ENCODE measurements around the gene DYNC2I2.
"Not testable (repeated sequence)": the region's sequence is repeated elsewhere in the genome, so short reads cannot be mapped to it uniquely, and the experiment has no call there.

Gene DYNC2I2

DNA sequence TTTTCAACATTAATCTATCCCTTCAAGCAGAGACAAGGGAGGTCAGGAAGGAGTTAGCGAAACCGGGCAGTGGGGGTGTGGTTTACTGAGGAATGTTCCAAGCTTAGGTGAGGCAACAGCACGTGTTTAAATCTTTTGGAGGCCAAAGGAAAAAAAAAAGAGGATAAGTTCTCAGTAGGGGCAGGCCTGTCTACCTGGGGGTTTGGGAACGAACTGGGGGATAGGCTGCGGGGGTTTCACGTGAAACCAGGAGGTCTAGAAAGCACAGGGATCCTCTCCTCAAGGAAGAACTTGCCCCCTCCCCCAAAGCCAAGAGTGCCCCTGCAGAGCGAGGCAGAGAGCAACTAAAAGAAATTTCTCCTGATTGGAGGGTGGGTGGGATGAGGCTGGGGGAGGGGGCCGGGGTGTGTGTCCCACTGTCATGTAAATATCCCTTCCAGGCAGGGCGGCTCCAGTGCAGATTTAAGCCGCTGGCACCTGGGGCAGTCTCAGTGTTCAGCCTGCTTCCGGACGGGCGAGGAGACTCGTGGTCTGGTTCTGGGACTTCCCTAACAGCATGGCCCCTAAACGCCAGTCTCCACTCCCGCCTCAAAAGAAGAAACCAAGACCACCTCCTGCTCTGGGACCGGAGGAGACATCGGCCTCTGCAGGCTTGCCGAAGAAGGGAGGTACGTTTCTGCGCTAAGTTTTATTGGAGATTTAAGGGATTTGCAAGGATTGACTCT, 26.9 kb upstream of the DYNC2I2 start:
- Histone ChIP-seq H3K27me3 (ENCODE audit: control insufficient read depth, insufficient read depth, low read length) (no peaks in the 10 kb centered on the region), H3K4me3 (ENCODE audit: low read length) (peak overlapping the region; percentile 72), H3K9me3 (ENCODE audit: control insufficient read depth, low read length) (no peaks in the 10 kb centered on the region), H3K36me3 (ENCODE audit: control insufficient read depth, insufficient read depth, low read length) (no peaks in the 10 kb centered on the region), H3K9ac (ENCODE audit: low read length) (peak overlapping the region; percentile 97), H3K4me1 (ENCODE audit: control insufficient read depth, insufficient read depth, low read length) (peaks cover 37% of the 10 kb centered on the region)

DNA sequence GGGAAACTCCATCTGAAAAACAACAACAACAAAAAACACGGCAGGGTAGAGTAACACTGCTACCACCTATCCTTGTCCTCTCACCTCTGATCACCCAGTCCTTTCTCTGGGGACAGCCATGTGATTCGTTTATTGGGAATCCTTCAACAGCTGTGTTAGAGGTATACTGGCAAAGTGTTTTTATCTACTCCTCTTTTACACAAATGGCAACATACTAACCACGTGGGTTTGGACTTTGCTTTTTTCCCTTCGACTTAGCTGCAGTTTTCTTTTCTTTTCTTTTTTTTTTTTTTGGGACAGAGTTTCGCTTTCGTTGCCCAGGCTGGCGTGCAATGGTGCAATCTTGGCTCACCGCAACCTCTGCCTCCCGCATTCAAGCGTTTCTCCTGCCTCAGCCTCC, 21.1 kb upstream of the DYNC2I2 start:
- H3K27me3 ChIP-seq (ENCODE audit: control insufficient read depth, insufficient read depth, low read length) = no peaks in the 10 kb centered on the region
- H3K4me3 ChIP-seq (ENCODE audit: low read length) = no peak overlapping the region
- no peaks in the 10 kb centered on the region for H3K4me1 ChIP-seq (ENCODE audit: control insufficient read depth, insufficient read depth, low read length)
- H3K36me3 ChIP-seq (ENCODE audit: control insufficient read depth, insufficient read depth, low read length) = no peaks in the 10 kb centered on the region
- H3K9ac ChIP-seq (ENCODE audit: low read length) = no peak overlapping the region
- no peaks in the 10 kb centered on the region for H3K9me3 ChIP-seq (ENCODE audit: control insufficient read depth, low read length)

- no peaks in the 10 kb centered on the region for H3K4me1 ChIP-seq (ENCODE audit: control insufficient read depth, insufficient read depth, low read length)
- no peaks in the 10 kb centered on the region for H3K36me3 ChIP-seq (ENCODE audit: control insufficient read depth, insufficient read depth, low read length)
- no peak overlapping the region for H3K9ac ChIP-seq (ENCODE audit: low read length)
- no peaks in the 10 kb centered on the region for H3K27me3 ChIP-seq (ENCODE audit: control insufficient read depth, insufficient read depth, low read length)
- H3K4me3 ChIP-seq (ENCODE audit: low read length) = no peak overlapping the region
- no peaks in the 10 kb centered on the region for H3K9me3 ChIP-seq (ENCODE audit: control insufficient read depth, low read length)
These were observed 18.7 kb upstream of the DYNC2I2 start for GRCh38 chr9:128675382-128675781.

DNA sequence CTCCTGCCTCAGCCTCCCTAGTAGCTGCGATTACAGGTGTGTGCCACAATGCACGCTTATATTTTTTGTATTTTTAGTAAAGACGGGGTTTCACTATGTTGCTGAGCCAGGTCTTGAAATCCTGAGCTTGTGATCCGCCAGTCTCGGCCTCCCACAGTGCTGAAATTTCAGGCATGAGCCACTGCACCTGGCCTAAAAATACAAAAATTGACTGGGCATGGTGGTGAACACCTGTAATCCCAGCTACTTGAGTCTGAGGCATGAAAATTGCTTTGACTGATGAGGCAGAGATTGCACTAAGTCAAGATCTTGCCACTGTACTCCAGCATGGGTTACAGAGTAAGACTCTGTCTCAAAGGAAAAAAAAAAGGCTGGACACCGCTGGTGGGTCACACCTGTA, 13.1 kb upstream of the DYNC2I2 start:
- no peaks in the 10 kb centered on the region for H3K27me3 ChIP-seq (ENCODE audit: control insufficient read depth, insufficient read depth, low read length)
- H3K4me1 ChIP-seq (ENCODE audit: control insufficient read depth, insufficient read depth, low read length) = no peaks in the 10 kb centered on the region

GRCh38 chr9:128666481-128666941, 9.9 kb upstream of the DYNC2I2 start:
- not testable (repeated sequence) for H3K9ac ChIP-seq (ENCODE audit: low read length); H3K4me1 ChIP-seq (ENCODE audit: control insufficient read depth, insufficient read depth, low read length); H3K9me3 ChIP-seq (ENCODE audit: control insufficient read depth, low read length); H3K4me3 ChIP-seq (ENCODE audit: low read length); H3K36me3 ChIP-seq (ENCODE audit: control insufficient read depth, insufficient read depth, low read length); H3K27me3 ChIP-seq (ENCODE audit: control insufficient read depth, insufficient read depth, low read length)

More for the DNA sequence above, 13.1 kb upstream of the DYNC2I2 start:
- Histone ChIP-seq H3K9me3 (ENCODE audit: control insufficient read depth, low read length) (no peaks in the 10 kb centered on the region), H3K4me3 (ENCODE audit: low read length) (no peak overlapping the region), H3K9ac (ENCODE audit: low read length) (no peak overlapping the region), H3K36me3 (ENCODE audit: control insufficient read depth, insufficient read depth, low read length) (no peaks in the 10 kb centered on the region)

- no peak overlapping the region for H3K9ac ChIP-seq (ENCODE audit: low read length)
- no peaks in the 10 kb centered on the region for H3K9me3 ChIP-seq (ENCODE audit: control insufficient read depth, low read length)
- H3K4me3 ChIP-seq (ENCODE audit: low read length) = no peak overlapping the region
- no peaks in the 10 kb centered on the region for H3K27me3 ChIP-seq (ENCODE audit: control insufficient read depth, insufficient read depth, low read length)
- H3K4me1 ChIP-seq (ENCODE audit: control insufficient read depth, insufficient read depth, low read length) = no peaks in the 10 kb centered on the region
- no peaks in the 10 kb centered on the region for H3K36me3 ChIP-seq (ENCODE audit: control insufficient read depth, insufficient read depth, low read length)
These were observed 1.1 kb upstream of the DYNC2I2 start for GRCh38 chr9:128657796-128658195.

- Histone ChIP-seq H3K4me3 (ENCODE audit: low read length) (no peak overlapping the region), H3K4me1 (ENCODE audit: control insufficient read depth, insufficient read depth, low read length) (no peaks in the 10 kb centered on the region), H3K27me3 (ENCODE audit: control insufficient read depth, insufficient read depth, low read length) (no peaks in the 10 kb centered on the region), H3K9ac (ENCODE audit: low read length) (peak overlapping the region; percentile 96), H3K9me3 (ENCODE audit: control insufficient read depth, low read length) (no peaks in the 10 kb centered on the region), H3K36me3 (ENCODE audit: control insufficient read depth, insufficient read depth, low read length) (no peaks in the 10 kb centered on the region)
These were observed 677 bp upstream of the DYNC2I2 start for GRCh38 chr9:128657344-128657704.

GRCh38 chr9:128654481-128654880, 2.2 kb downstream of the DYNC2I2 start:
- Histone ChIP-seq H3K36me3 (ENCODE audit: control insufficient read depth, insufficient read depth, low read length) (no peaks in the 10 kb centered on the region), H3K27me3 (ENCODE audit: control insufficient read depth, insufficient read depth, low read length) (no peaks in the 10 kb centered on the region), H3K4me1 (ENCODE audit: control insufficient read depth, insufficient read depth, low read length) (no peaks in the 10 kb centered on the region), H3K9me3 (ENCODE audit: control insufficient read depth, low read length) (no peaks in the 10 kb centered on the region), H3K9ac (ENCODE audit: low read length) (no peak overlapping the region), H3K4me3 (ENCODE audit: low read length) (no peak overlapping the region)

- Histone ChIP-seq H3K4me3 (ENCODE audit: low read length) (no peak overlapping the region), H3K36me3 (ENCODE audit: control insufficient read depth, insufficient read depth, low read length) (no peaks in the 10 kb centered on the region), H3K27me3 (ENCODE audit: control insufficient read depth, insufficient read depth, low read length) (no peaks in the 10 kb centered on the region), H3K9ac (ENCODE audit: low read length) (no peak overlapping the region), H3K4me1 (ENCODE audit: control insufficient read depth, insufficient read depth, low read length) (no peaks in the 10 kb centered on the region), H3K9me3 (ENCODE audit: control insufficient read depth, low read length) (no peaks in the 10 kb centered on the region)
These were observed 2.7 kb downstream of the DYNC2I2 start for GRCh38 chr9:128653908-128654307.

- H3K9ac ChIP-seq (ENCODE audit: low read length) = no peak overlapping the region
- H3K4me3 ChIP-seq (ENCODE audit: low read length) = no peak overlapping the region
- H3K36me3 ChIP-seq (ENCODE audit: control insufficient read depth, insufficient read depth, low read length) = no peaks in the 10 kb centered on the region
- no peaks in the 10 kb centered on the region for H3K27me3 ChIP-seq (ENCODE audit: control insufficient read depth, insufficient read depth, low read length)
- no peaks in the 10 kb centered on the region for H3K9me3 ChIP-seq (ENCODE audit: control insufficient read depth, low read length)
- H3K4me1 ChIP-seq (ENCODE audit: control insufficient read depth, insufficient read depth, low read length) = no peaks in the 10 kb centered on the region
These were observed 4.8 kb downstream of the DYNC2I2 start for GRCh38 chr9:128651798-128652197.

- not testable (repeated sequence) for H3K4me1 ChIP-seq (ENCODE audit: control insufficient read depth, insufficient read depth, low read length); H3K4me3 ChIP-seq (ENCODE audit: low read length); H3K9ac ChIP-seq (ENCODE audit: low read length); H3K27me3 ChIP-seq (ENCODE audit: control insufficient read depth, insufficient read depth, low read length); H3K9me3 ChIP-seq (ENCODE audit: control insufficient read depth, low read length); H3K36me3 ChIP-seq (ENCODE audit: control insufficient read depth, insufficient read depth, low read length)
These were observed 8.4 kb downstream of the DYNC2I2 start for GRCh38 chr9:128648206-128648605.

DNA sequence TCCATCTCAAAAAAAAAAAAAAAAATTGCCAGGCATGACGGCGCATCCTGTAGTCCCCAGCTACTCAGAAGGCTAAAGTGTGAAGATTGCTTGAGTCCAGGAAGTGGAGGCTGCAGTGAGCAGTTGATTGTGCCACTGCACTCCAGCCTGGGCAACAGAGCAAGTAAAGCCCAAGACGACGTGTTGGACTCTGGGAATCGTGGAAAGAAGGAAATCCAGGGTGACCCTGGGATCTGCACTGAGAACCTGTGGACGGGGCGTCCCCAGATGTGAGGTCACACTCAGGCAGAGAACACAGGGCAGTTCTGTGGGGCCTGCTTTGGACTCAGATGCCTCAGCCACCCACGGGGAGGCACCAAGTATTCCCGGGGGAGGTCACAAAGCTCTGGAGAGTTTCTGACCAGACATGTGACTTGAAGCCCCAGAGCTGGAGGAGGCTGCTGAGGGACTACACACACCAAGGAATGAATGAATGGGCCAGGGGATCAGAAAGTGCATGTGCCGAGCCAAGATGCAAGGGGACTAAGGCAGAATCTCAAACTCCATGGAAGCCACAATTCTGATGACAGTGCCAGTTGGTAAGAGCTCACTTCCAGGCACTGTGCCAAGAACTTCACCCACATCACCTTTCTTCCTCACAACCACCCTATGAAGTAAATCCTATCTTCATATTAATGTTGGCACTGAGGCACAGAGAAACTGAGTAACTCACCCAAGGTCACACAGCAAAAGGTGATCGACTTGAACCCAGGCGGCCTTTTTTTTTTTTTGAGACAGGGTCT, 12.9 kb downstream of the DYNC2I2 start:
- no peaks in the 10 kb centered on the region for H3K4me1 ChIP-seq (ENCODE audit: control insufficient read depth, insufficient read depth, low read length)
- H3K9ac ChIP-seq (ENCODE audit: low read length) = no peak overlapping the region
- H3K36me3 ChIP-seq (ENCODE audit: control insufficient read depth, insufficient read depth, low read length) = no peaks in the 10 kb centered on the region
- H3K27me3 ChIP-seq (ENCODE audit: control insufficient read depth, insufficient read depth, low read length) = no peaks in the 10 kb centered on the region
- H3K4me3 ChIP-seq (ENCODE audit: low read length) = no peak overlapping the region
- H3K9me3 ChIP-seq (ENCODE audit: control insufficient read depth, low read length) = no peaks in the 10 kb centered on the region
